ENCODE results near the gene ADAMTS9.

ADAMTS9 gene

DNA sequence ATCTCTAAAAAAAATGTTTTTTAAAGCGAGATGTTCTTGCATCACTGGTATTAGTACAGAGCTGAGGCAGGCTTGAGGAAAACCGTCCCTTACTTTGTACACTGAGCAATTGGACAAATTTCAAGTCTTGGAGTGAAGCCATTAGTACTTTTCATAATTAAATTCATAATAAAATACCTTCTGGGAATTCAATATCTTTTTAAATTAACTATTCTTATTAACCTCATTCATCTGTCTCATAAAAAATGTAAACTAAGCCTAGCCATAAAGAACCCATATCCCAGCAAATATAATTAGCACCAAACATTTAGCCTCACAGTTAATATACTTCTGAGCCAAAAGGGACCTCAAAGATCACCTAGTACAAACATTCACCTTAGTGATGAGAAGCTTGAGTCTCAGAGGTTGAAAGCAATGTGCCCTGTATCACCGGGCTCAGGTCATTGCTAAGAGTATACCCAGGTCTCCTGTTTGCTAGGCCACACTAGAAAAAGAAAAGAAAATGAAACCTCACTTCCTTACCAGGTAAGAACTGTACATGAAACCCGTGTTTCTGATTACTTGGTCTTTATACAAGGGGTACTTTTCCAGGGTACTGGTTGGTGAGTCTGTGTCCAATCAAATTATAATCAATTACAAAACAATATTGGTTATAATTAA lies 192.5 kb downstream of the ADAMTS9 start:
- no peak for DNase-seq (ENCODE audit: low read depth in 1 of 2, low spot score in 1 of 2)

DNA sequence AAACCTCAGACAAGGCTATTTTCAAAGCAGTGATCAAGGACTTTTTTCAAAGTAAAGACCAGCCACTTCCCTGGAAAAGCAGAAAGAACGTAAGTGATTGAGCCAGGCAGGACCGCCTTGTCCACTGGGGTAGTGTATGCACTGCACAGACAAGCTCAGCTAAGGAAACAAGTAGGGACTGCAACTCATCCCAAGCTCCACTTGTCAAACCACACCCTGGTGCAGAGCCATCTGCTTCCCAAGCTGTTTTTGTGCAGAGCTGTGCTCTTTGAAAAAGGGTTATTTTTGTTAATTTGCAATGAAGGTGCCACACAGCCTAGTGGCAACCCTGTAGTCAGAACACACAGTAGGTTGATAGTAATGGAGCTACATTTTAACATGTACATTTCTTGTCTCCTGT lies 193.3 kb downstream of the ADAMTS9 start:
- no peak for DNase-seq (ENCODE audit: low read depth in 1 of 2, low spot score in 1 of 2)

DNA sequence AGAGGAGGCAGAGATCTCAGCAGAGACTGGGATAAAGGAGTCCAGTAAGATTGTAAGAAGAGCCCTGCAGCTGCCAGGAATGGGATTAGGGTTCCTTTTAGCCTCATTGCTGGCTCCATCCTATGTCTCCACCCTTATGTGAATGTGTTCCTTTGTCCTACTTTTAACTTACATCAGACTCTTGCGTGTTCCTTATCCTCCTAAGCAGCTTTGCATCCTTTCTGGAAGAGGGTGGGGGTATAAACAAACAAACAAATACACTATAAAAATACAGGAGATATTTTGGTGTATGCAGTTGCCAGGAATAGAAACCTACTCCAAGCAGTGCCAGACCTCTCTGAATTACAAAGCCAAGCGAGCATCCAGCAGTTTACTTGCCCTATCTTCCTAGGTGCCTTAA lies 194.7 kb downstream of the ADAMTS9 start:
- no peak for DNase-seq (ENCODE audit: low read depth in 1 of 2, low spot score in 1 of 2)

DNA sequence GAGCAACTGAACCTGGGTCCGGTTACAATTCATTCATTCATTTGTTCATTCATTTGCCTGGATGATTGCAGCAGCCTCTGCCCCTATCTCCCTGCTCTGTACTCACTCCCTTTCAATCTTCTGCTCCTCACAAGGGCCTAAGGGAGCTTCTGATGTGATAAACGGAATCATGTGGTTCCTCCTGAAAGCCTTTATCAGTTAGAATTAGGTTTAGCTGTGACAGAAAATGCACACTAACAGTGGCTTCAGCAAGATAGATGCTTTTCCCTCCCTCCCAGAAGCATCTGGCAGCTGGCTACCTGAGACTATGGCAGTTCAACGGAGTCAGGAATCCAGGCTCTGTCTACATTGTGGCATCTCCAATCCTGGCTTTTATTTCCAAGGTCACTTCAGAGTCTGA lies 196.0 kb downstream of the ADAMTS9 start:
- no peak for DNase-seq (ENCODE audit: low read depth in 1 of 2, low spot score in 1 of 2)

DNA sequence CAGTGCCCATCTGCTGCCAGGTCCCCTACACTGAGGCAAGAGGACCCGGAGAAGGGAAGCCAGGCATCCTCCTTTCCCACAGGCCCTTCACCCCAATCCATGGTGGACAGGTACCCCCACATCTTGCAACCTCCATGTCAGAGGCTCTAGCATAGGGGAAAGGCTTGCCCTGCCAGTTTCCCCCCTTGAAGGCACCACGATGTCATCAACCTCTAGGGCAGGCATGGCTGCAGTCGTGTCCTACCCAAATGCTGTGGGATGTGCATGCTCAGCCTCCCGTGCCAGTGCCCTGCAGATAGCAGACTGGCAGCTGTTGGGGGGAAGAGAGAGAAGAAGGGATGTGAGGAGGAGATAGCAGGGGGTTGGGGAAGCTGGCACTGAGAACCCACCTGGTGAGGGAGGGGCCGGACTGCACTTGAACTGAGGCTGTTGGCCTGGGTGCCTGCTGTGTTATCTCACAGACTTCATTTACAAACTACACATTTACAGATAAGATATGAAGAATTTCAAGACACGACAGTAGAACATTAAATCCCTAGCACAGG lies 197.5 kb downstream of the ADAMTS9 start:
- DNase-seq (ENCODE audit: low read depth in 1 of 2, low spot score in 1 of 2): no peak

DNA sequence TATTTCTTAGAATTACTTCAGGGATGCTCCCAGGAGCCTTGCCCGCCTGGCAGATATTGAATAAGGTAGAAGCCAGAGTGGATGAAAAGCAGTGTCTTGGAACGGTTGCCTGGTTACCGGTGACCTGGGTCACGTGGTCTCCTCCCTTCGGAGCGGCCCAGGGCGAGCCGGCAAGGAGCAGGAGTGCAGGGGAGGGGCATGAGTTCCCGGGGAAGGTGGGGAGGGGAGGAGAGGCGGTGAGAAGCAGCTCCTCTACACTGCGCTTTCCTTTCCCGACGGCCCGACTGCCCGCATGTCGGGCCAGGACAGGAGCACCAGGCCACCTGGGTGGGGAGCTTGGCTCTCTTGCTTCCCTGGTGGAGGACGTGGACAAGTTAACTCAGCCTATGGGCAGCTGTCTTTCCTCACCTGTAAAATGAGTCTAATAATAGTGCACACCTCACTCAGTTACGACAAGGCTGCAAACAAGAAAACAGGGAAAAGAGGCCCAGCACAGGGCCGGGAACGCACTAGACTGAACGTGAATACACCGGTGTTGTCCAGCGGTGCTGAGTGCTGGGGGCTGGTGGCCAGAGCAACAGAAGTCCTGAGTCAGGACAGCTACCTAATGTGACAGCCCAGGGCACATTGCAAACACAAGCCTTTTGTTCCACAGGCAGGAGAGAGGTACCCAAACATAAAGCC lies 198.3 kb downstream of the ADAMTS9 start:
- no peak for DNase-seq (ENCODE audit: low read depth in 1 of 2, low spot score in 1 of 2)

DNA sequence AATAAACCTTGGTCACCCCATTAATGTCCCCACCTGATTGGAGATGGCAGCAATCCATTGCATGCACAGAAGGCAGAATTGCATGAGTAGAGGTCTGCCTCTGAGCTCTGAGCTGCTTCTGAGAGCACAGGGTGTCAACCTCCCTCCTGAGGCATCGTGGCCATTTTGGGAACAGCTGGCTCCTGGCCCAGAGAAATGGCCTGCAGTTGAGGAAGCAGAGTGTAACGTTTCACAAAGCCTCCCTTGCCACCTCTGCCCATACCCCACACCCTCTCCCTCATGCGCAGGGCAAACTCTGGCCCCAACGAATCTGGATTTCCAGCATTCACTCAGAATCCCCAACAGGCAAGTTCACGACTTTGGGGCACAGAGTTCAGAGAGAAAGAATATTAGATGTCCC lies 198.9 kb downstream of the ADAMTS9 start:
- DNase-seq (ENCODE audit: low read depth in 1 of 2, low spot score in 1 of 2): no peak

DNA sequence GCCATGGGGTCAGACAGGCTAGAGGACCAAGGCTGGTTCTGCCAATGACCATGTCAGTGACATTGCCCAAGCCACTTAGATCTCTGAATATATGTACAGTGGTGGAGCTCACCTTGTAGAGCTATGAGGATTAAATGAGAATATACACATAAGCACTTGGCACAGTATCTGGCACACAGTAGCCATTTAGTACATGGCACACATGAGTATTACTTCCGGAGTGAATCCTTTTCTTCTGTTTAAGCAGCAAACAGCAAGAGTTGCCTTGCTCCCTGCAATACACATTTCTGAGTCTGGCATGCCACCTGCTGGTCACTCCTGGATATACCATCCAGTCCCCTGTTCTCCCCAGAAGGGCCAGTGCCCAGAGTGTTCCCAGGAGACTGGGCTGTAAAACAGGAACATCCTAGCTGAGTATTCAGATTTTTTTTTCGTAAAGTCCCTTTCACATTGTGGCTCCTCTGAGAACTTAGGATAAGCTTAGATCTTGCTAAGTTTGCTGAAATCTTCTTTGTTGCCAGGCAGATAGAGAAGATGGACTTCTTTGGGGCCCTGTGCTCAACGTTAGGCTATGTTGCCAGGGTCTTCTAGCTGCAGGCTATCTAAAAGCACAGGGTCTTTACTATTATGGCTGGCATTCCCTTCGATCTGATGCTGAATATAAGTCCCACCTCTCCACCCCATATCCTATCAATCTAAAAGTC lies 203.4 kb downstream of the ADAMTS9 start:
- DNase-seq (ENCODE audit: low read depth in 1 of 2, low spot score in 1 of 2): peak; percentile 39 to 53

DNA sequence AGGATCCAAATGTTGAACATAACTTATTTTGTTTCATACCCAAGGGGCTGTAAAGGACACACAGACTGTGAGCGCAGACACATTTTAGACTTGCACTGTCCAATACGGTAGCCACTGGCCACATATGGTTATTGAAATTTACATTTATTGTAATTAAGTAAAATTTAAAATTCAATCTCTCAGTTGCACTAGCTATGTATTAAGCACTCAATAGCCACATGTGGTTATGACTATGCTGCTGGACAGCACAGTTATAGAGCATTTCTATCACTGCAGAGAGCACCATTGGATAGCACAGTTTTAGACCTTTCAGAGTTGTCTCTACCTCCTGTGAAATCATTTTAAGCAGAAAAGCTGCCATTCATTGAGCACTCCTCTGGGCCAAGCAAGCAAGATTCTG lies 204.3 kb downstream of the ADAMTS9 start:
- no peak for DNase-seq (ENCODE audit: low read depth in 1 of 2, low spot score in 1 of 2)

DNA sequence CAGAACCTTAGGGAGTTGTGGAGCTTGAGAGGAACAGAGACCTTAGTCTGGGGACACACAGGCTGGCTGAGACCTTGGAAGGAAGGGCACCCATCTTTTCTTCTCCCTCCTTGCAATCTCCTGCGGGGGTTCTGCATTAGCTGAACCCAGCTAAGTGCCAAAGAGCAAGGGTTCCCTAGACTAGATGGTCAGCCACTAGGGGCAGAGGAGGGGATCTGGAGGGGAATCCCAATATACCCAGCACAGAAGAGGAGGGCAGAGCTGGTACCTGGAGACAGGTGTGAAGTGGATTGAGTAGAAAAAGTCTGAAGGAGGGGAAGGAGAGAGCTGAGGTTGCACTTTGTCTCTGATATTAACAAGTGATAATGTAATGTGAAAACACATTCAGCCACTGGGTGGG lies 212.8 kb downstream of the ADAMTS9 start:
- no peak for DNase-seq (ENCODE audit: low read depth in 1 of 2, low spot score in 1 of 2)

DNA sequence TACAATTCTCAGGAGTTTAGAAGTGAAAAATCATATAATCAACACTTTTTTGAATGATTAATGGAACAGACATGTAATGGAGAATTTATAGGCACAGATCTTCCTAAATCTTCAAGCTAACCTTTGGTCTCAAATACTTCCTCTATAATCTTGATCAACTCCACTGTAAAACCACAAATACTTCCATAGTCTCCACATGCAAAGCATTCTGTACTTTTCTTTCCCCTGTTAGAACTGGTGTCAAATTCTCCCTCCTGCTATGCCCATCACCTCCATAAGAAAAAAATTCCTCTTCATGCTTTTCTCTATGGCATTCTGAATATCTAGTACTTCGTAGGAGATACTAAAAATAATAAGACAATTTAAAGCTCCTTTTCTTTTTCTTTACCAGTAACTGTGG lies 214.3 kb downstream of the ADAMTS9 start:
- no peak for DNase-seq (ENCODE audit: low read depth in 1 of 2, low spot score in 1 of 2)

DNA sequence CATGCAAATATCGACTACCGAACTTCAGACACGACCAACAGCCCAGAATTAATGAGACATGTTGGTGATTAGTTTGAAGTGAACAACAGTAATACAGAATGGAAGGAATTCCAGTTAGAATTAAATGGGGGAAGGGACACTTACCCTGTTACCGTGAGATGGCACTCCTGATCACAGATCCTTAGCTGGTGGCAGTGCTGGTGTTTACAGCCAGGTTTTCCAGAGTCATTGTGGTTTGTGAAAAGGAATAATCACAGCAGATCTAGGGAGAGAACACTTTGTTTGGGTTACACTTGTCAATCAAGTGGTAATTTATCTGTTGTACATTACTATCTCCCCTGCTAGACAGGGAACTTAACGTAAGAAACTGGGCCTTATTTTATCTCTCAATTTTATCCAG lies 217.4 kb downstream of the ADAMTS9 start:
- no peak for DNase-seq (ENCODE audit: low read depth in 1 of 2, low spot score in 1 of 2)

DNA sequence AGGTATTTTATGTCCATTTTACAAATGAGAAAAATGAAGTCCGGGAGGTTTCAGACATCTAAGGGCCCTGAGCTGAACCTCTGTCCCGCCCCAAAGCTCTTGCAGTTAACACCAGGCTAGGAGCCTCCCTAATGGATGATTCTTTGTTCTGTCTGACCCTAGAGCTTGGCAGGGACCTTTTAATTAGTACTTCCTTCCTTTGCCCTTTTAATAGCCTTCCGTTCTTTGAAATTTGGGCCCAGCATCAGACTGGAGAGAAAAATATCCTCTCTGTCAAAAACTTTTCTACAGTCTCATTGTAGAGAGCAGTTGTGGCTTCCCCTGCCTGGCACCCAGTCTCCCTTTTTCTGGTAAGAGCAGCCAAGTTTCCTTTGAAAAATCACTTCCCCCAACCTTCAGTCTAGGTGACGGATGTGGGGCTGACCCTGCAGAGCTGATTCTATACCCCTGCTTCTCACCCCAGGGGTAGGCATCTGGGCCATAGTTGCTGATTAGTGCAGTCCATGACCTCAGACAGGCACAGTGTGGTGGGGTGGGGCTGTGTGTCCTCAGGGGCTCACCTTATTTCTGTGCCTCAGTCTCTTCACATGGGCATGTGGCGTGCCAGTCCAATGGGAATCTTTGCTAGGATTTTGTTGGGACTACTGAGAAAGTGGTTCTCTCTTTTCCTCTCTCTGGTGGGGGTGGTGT lies 220.4 kb downstream of the ADAMTS9 start:
- no peak for DNase-seq (ENCODE audit: low read depth in 1 of 2, low spot score in 1 of 2)
